Measurements from ENCODE around the gene GALNT16.
A peak's percentile ranks its signal among the peaks of the same experiment; 100 is the strongest.

The GALNT16 gene

DNA sequence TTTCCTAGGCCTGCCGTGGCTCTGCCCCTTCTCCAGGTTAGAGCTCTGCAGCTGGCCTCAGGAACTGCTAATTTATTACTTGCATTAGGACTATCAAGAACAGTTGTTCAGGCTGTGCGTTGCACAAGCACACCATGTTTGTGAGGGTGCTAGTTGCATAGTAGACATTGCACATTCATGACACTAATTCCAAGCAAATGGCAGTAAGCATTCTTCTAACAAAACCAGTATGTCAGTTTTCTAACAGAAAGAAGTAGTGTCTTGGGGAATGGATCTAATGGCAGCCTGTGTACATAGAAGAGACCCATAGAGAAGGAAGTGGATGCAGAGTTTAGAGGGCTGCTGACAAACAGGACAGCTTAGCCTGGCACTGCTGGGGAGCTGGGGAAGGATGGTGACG is 84.2 kb downstream of the GALNT16 start:
- DNase-seq: no peak

DNA sequence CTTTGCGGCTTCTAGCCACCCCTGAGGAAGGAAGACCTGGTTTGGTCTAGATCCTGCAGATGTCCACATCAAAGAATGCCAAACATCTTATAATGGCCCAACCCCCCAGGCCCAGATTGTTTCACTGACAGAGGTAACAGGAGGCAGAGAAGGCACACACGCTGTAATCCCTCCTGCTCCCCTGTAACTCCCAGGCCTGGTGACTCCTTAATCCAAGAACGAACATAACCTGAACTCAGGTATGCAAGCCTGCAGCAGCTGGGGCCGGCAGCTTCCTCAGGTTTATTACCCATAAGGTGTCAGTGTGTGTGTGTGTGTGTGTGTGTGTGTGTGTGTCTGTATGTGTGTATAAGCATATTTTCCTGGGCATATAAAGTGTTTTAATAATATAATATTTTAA is 85.4 kb downstream of the GALNT16 start:
- no peak for DNase-seq

- no peak for DNase-seq
Observed at GRCh38 chr14:69346710-69347109, 86.8 kb downstream of the GALNT16 start.

- no peak for DNase-seq
Observed at GRCh38 chr14:69349091-69349777, 89.3 kb downstream of the GALNT16 start.

DNA sequence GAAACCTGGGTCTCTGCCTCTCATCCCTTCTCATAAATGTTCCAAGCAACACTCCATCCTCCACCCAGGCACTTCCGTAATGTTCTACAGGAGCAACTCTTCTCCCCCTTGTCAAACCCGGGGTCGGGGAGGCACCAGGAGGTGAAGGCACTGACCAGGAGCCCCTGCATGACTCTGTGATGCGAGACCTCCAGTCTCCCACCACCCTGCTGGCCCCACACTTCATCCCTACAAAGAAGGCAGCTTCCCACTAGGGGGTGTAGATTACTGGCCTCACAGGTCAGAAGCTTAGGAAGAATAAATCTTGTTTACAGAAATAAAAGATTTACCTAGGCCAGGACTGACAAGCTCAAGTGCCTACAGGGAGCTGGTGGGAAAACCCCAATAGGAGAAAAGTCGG is 90.9 kb downstream of the GALNT16 start:
- DNase-seq: no peak

GRCh38 chr14:69351385-69351784 is 91.4 kb downstream of the GALNT16 start:
- no peak for DNase-seq

DNA sequence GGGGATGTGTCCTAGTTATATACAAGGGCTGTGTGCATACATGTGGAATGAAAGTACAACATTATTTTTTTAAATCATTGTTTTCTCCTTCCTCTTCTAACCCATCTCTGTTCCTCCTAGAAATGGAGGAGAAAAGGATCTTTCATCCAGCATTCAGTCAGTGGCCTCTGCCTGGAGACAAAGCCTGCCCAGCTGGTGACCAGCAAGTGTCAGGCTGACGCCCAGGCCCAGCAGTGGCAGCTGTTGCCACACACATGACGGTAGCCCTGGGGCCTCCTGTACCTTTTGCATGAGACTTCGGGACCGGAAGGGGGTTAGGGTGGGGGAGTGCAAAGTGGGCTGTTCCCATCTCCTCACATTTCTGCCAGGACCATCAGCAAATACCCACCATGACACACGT is 92.0 kb downstream of the GALNT16 start:
- peak; percentile 33 for DNase-seq

- DNase-seq: no peak
Observed at GRCh38 chr14:69353168-69353567, 93.2 kb downstream of the GALNT16 start.

DNA sequence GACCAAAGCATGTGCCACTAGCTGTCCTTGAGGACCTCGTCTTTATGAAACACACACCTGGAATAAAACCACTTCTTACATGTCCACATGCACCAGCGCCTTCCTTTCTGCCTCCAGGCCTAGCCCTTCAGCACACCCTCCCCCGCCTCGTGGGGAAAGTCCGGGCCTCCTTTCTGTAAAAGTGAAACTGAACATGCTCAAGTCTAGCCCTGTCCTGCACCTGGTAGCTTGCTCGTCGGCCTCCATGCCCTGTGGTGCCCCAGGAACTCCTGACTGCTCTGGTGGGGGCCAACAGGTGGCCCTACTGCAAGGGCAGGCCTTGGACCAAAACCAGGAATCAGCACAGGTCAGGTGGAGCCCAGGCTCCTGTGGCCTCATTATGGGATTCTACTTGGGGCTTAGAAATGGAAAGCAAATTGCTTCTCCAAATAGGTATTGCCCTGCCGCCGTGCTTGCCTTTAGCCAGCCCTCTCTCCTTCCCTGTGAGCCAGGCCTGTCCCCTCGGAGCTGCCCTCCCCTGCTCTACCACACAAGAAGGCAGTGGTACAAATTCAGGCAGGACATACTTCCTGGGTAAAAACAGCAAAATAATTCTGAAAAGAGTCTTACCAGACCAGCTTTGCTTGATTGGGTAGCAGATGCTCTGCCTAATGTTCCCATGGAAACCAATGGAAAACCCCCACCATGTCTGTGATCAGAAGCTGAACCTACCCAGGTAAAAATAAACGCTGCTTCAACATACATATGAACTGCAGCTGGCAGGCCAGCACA is 94.6 kb downstream of the GALNT16 start:
- DNase-seq: no peak

- no peak for DNase-seq
Observed at GRCh38 chr14:69355154-69355597, 95.2 kb downstream of the GALNT16 start.

DNA sequence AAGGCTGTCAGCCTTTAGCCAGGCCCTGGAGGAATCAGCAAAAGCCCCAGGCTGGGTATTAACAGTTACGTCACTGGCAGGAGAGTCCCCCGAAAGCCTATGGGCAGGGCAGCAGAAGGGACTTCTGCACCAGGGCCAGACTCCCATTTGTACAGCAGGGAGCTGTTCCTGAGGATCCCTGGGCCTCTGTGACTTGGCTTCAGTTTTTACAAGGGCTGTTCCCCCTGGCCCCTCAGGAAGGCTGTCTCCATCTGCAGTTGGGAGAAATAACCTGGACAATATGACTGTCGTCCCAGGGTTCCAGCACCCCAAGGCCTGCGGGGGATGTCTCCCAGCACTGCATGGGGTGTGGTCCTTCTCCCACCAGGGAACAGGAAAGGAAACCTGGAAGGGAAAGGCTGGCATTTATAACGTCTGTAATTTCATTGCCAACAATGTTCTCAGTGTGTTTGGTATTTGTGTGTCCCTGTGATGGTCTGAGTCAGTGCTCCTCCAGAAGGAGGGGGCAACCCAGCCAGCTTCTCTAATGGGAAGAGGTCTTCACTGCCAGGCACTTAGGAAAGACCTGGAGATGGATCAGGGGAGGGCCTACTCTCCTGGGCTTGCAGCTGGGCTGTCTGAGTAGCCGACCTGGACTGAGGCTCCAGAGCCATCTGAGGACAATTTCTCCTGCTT is 95.8 kb downstream of the GALNT16 start:
- no peak for DNase-seq

DNA sequence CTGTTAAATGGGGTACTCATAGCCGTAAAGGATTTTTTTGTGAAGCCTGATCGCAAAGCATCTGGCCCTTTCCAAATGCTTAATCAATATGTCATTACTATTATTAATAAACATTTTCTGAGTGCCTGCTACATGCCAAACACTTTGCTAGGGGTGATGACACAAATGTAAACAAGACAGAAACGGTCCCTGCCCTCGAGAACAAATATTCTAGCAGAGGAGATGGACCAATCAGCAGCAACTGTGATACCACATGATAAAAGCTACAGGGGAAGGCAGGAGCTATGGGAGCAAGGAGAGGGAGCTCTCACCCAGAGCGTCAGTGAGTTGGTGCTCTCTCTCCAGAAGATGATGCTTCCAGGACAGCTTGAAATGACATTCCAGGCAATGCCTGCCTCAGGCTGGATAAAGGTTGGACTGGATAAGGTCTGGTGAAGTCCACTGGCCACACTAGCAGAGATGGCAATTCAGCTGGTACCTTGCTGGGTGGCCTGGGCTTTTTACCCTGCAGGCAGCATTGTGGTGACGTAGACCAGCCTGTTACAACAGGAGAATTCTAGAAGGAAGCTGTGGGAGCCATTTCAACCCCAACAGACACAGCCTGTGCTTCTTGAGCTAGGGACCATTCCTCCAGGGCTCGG is 97.1 kb downstream of the GALNT16 start:
- DNase-seq: no peak

- DNase-seq: no peak
Observed at GRCh38 chr14:69357544-69358200, 97.7 kb downstream of the GALNT16 start.

DNA sequence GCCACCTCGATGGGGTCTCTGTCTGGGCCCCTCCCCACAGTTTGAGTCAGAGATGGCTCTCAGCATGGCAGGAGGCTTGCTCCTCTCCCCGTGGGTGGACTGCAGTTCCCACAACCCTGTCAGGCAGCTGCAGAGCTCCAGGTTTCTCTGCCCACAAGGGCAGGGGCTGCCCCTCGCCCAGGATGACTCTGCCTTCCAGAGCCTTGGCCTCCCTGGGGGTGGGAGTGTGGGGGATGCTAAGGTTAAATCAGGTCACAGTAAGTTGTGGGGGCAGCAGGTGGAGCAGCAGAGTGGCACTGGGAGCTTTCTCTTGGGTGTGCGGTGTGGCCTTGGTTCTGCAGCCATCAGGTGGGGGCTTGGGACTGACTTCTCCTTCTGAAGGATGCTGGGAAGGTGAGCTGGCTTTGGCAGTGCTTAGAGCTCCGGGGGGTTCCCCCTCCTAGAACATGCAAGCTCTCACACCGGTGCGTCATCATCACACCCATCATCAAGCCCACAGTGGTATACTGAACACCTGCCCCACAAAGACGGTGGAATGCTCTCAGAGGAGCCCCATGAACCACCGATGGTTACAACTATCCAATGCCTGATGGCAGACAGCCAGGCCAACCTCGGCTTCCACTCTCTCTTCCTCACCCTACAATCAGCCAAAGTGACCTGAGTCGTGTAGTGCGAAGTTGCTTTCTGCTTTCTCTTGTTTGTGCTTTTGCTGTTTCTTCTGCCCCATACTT is 98.4 kb downstream of the GALNT16 start:
- DNase-seq: no peak

DNA sequence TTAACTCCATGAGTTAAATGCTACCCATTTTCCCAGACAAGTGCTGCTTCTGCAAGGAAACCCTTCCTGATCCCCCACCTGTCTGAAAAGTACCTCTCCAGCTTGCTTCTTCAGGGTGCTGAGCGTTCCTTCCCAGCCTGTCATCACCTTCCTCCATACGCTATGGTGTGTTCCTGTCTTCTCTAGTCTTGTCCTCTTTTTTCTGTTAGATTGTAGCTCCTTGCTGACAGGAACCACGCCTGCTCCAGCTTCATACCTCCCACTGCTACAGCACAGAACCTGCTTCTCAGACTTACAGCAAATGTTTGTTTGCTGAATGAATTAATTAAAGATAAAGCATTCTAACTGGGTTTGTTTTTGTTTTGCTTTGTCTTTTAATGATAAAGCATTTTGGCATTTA is 99.0 kb downstream of the GALNT16 start:
- no peak for DNase-seq

GRCh38 chr14:69360438-69361108 is 100.6 kb downstream of the GALNT16 start:
- DNase-seq: no peak

- DNase-seq: peak; percentile 60
Observed at GRCh38 chr14:69363055-69363454, 103.1 kb downstream of the GALNT16 start.

DNA sequence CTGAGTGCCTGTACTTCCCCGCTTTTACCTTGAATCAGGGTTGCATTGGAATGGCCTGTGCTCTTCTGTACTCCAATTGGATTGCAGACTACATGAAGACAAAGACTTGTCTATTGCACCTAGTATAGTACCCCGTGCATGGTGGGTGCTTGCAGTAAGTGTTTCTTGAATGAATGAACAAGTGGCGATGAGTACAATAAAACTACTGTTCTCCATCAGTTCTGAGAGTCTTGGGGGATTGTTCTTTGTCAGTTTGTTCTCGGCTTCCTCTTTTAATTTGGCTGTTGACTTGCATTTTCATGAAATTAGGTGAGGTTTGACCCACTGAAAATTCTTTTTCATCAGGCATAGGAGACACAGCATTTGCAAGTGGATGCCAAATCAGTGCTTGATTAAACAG is 104.0 kb downstream of the GALNT16 start:
- no peak for DNase-seq

DNA sequence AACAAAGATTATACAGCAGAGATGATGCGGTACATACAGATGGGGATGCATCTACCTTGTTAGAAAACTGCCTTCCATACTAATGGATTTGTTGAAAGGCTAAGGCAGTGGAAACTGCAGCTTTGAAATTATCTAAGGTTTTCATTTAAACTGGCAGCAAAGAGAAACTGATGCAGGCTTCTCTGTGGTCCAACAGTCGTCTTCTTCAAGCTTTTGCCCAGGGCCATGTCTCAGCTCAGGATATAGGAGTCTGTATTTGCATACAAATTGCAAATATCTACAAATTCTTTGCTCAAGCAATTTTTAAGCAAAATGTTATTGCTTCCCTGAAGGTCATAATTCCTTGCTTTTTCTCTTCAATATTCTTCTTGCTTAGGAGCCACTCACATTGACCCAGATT is 104.4 kb downstream of the GALNT16 start:
- DNase-seq: no peak

GRCh38 chr14:69366069-69366468 is 106.1 kb downstream of the GALNT16 start:
- DNase-seq: no peak

DNA sequence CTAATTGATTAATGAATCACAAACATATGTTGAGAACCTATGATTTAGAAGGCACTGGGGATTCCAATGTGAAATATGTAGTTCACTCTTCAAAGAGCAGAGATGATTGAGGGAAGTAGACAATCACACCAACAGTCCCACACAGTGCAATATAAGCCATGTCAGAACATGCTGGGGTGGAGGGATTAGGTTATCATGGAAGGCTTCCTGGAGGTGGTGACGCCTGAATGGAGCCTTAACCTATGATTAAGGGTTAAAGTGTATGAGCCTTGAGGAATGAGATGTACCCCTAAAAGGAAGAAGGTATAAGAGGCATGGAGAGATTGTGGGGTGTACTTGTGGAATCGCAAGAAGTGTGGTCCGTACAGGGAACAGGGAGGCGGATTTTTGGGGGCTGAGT is 106.8 kb downstream of the GALNT16 start:
- DNase-seq: no peak

GRCh38 chr14:69368381-69368780 is 108.4 kb downstream of the GALNT16 start:
- DNase-seq: no peak
